H9 (cell line): Measurements from ENCODE around the gene ELOA2. TPM values are rescaled to one million over a fixed set of nuclear protein-coding genes. Genes with fewer than 3 reads are reported as not detected.
"Not testable (repeated sequence)": the region's sequence is repeated elsewhere in the genome, so short reads cannot be mapped to it uniquely, and the experiment has no call there.

Experiments used
- DNase-seq: peaks from one replicate; pipeline ENCODE4 v3.0.0-alpha.2; 2017
- H2AFZ ChIP-seq: one replicate; pipeline ENCODE4 v1.6.1; 2013; ENCODE audit warnings: mild to moderate bottlenecking, low read length, control low read depth, moderate library complexity
- H2AK5ac ChIP-seq: 2 replicates; pipeline ENCODE4 v1.6.1; 2013; ENCODE audit warnings: low read length, control low read depth, mixed read lengths; ENCODE audit not compliant: insufficient read length
- H2BK120ac ChIP-seq: one replicate; pipeline ENCODE4 v1.6.1; 2013; ENCODE audit warnings: low read depth, mild to moderate bottlenecking, low read length, control low read depth, inconsistent platforms; ENCODE audit not compliant: poor library complexity, severe bottlenecking
- H2BK12ac ChIP-seq: 2 replicates; pipeline ENCODE4 v1.6.1; 2013; ENCODE audit warnings: low read length, control low read depth, mixed read lengths, low read depth; ENCODE audit not compliant: insufficient read length
- H2BK15ac ChIP-seq: 2 replicates; pipeline ENCODE4 v1.6.1; 2013; ENCODE audit warnings: low read depth, low read length, control low read depth
- H2BK20ac ChIP-seq: one replicate; pipeline ENCODE4 v1.6.1; 2013; ENCODE audit warnings: low read depth, mild to moderate bottlenecking, low read length, control low read depth, inconsistent platforms; ENCODE audit not compliant: poor library complexity, severe bottlenecking
- H2BK5ac ChIP-seq: 2 replicates; pipeline ENCODE4 v1.6.1; 2013; ENCODE audit warnings: low read length, control low read depth, mixed read lengths; ENCODE audit not compliant: insufficient read length
- H3K14ac ChIP-seq: 2 replicates; pipeline ENCODE4 v1.6.1; 2013; ENCODE audit warnings: low read length, control low read depth; ENCODE audit not compliant: insufficient read depth
- H3K18ac ChIP-seq: 2 replicates; pipeline ENCODE4 v1.6.1; 2013; ENCODE audit warnings: low read depth, mild to moderate bottlenecking, mixed read lengths, low read length, control low read depth; ENCODE audit not compliant: insufficient read length
- H3K23ac ChIP-seq: 2 replicates; pipeline ENCODE4 v1.6.1; 2013; ENCODE audit warnings: low read length, control low read depth, mixed read lengths, low read depth; ENCODE audit not compliant: insufficient read length
- H3K23me2 ChIP-seq: 2 replicates; pipeline ENCODE4 v1.6.1; 2013; ENCODE audit warnings: low read depth, mild to moderate bottlenecking, mixed read lengths, low read length, control low read depth; ENCODE audit not compliant: insufficient read length, poor library complexity, severe bottlenecking
- H3K27ac ChIP-seq: 2 replicates; pipeline ENCODE4 v1.5.1; 2013; ENCODE audit warnings: low read length, control low read depth, mixed read lengths, low read depth; ENCODE audit not compliant: insufficient read length
- H3K27me3 ChIP-seq: 2 replicates; pipeline ENCODE4 v1.6.1; 2013; ENCODE audit warnings: low read length, control low read depth, inconsistent platforms; ENCODE audit not compliant: insufficient read depth
- H3K4ac ChIP-seq: 2 replicates; pipeline ENCODE4 v1.6.1; 2013; ENCODE audit warnings: low read depth, mild to moderate bottlenecking, control low read depth, inconsistent platforms, low read length, moderate library complexity
- H3K4me1 ChIP-seq: 2 replicates; pipeline ENCODE4 v1.6.1; 2013; ENCODE audit warnings: low read length, control low read depth, inconsistent platforms; ENCODE audit not compliant: insufficient read depth
- H3K4me2 ChIP-seq: 2 replicates; pipeline ENCODE4 v1.6.1; 2013; ENCODE audit warnings: low read length, control low read depth, mixed read lengths; ENCODE audit not compliant: insufficient read length, insufficient read depth
- H3K56ac ChIP-seq: 2 replicates; pipeline ENCODE4 v1.6.1; 2013; ENCODE audit warnings: low read depth, mild to moderate bottlenecking, mixed read lengths, low read length, control low read depth; ENCODE audit not compliant: insufficient read length
- H3K79me1 ChIP-seq: 2 replicates; pipeline ENCODE4 v1.6.1; 2013; ENCODE audit warnings: low read depth, mild to moderate bottlenecking, moderate library complexity, low read length, control low read depth, inconsistent platforms; ENCODE audit not compliant: insufficient read depth, poor library complexity, severe bottlenecking
- H3K79me2 ChIP-seq: 2 replicates; pipeline ENCODE4 v1.6.1; 2013; ENCODE audit warnings: low read length, control low read depth, inconsistent platforms; ENCODE audit not compliant: insufficient read depth
- H3K9ac ChIP-seq: 2 replicates; pipeline ENCODE4 v1.6.1; 2013; ENCODE audit warnings: low read length, control low read depth, mixed read lengths; ENCODE audit not compliant: insufficient read length; ENCODE audit errors: extremely low read depth
- H3K9me3 ChIP-seq: one replicate; pipeline ENCODE4 v1.6.1; 2013; ENCODE audit warnings: low read depth, low read length, inconsistent platforms; ENCODE audit not compliant: control insufficient read depth
- H3T11ph ChIP-seq: one replicate; pipeline ENCODE4 v1.6.1; 2013; ENCODE audit warnings: mild to moderate bottlenecking, low read length, control low read depth, inconsistent platforms
- H4K20me1 ChIP-seq: one replicate; pipeline ENCODE4 v1.6.1; 2013; ENCODE audit not compliant: control insufficient read depth, insufficient read length, insufficient read depth
- H4K5ac ChIP-seq: 2 replicates; pipeline ENCODE4 v1.6.1; 2013; ENCODE audit warnings: low read depth, mild to moderate bottlenecking, mixed read lengths, low read length, control low read depth; ENCODE audit not compliant: insufficient read length
- H4K8ac ChIP-seq: replicated peaks from 2 replicates; pipeline ENCODE4 v1.6.1; 2013; ENCODE audit warnings: low read length, control low read depth, mixed read lengths, low read depth; ENCODE audit not compliant: insufficient read length
- H4K91ac ChIP-seq: 2 replicates; pipeline ENCODE4 v1.6.1; 2013; ENCODE audit warnings: low read depth, mild to moderate bottlenecking, moderate library complexity, mixed read lengths, low read length, control low read depth; ENCODE audit not compliant: insufficient read length
- H3K27ac Mint-ChIP-seq, 3 experiments: 2 replicates in 2 of 3; 3 replicates in 1 of 3; pipeline ENCODE4 v1.8.0; 2020 to 2021; ENCODE audit warnings: mixed read lengths in 3 of 3, mild to moderate bottlenecking in 1 of 3, moderate library complexity in 1 of 3
- H3K27me3 Mint-ChIP-seq: 2 replicates; pipeline ENCODE4 v1.8.0; 2021; ENCODE audit warnings: low read depth, mild to moderate bottlenecking, moderate library complexity, mixed read lengths
- H3K36me3 Mint-ChIP-seq, 3 experiments: 2 replicates in 2 of 3; 3 replicates in 1 of 3; pipeline ENCODE4 v1.8.0; 2020 to 2021; ENCODE audit warnings: low read depth in 3 of 3, mixed read lengths in 3 of 3; ENCODE audit not compliant: insufficient read depth in 1 of 3
- H3K4me1 Mint-ChIP-seq, 2 experiments: 2 replicates each; pipeline ENCODE4 v1.8.0; 2020; ENCODE audit warnings: mixed read lengths in 2 of 2
- H3K4me3 Mint-ChIP-seq, 2 experiments: 2 replicates in 1 of 2; 3 replicates in 1 of 2; pipeline ENCODE4 v1.8.0; 2020 to 2021; ENCODE audit warnings: mild to moderate bottlenecking in 2 of 2, mixed read lengths in 2 of 2, moderate library complexity in 1 of 2
- H3K9me3 Mint-ChIP-seq, 2 experiments: 2 replicates in 1 of 2; 3 replicates in 1 of 2; pipeline ENCODE4 v1.8.0; 2020; ENCODE audit warnings: mild to moderate bottlenecking in 2 of 2, mixed read lengths in 2 of 2, moderate library complexity in 1 of 2
- WGBS: extraction: QIAGEN DNeasy Blood & Tissue Kit; methylation state at CpG from one replicate; pipeline ENCODE4 v1.1.7; 2013; ENCODE audit warnings: missing lambda C conversion rate, low lambda C conversion rate, mixed read lengths; ENCODE audit not compliant: insufficient read length; ENCODE audit errors: extremely low coverage; 5-methylcytosine and 5-hydroxymethylcytosine counted together
- total RNA-seq: library from RNA; stranded (reverse); gene quantifications from 2 replicates; pipeline ENCODE4 v1.2.1, GENCODE V29; 2021

ELOA2 gene
- total RNA-seq, 1 experiment from 2014 or later, result not detected

DNA sequence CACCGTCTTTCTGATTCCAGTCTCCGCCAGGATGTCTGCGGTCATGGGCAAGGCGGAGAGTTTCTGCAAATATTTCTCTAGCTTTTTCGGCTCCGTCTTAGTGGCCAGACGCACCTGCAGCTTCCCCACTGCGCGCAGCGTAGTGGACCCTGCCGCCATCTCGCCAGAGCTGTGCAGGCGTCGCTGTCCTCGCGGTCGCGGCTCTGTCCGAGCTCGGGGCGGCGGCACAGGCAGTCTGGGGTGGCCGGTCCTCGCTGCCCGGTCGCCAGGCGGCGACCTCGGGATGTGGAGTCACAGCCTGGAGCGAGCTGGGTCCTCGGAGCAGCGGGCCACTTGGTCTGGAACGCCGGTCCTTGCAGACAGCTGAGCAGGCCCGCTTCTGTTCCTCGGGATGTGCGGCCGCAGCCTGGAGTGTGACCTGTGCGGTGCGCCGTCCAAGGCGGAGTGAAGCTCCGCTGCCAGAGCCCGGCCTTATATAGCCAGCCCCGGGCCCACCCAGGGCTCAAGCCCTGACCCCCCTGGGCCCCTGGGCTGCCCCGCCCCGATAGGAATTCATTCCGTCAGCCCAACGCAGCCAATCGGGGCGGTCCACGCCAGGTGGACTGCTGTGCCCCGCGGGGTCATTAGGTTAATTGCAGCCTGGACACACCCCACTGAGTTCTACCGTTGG is 5.6 kb downstream of the ELOA2 start:
- not testable (repeated sequence) for H3K4me2 ChIP-seq, H3K18ac ChIP-seq, H3T11ph ChIP-seq, H2BK20ac ChIP-seq, H2BK5ac ChIP-seq, H3K4me3 Mint-ChIP-seq, H3K23ac ChIP-seq, H4K8ac ChIP-seq, H3K4ac ChIP-seq, H3K4me1 Mint-ChIP-seq, H2AFZ ChIP-seq, H3K79me1 ChIP-seq, DNase-seq, H4K20me1 ChIP-seq, H3K36me3 Mint-ChIP-seq, H3K56ac ChIP-seq, H3K23me2 ChIP-seq, H3K27ac ChIP-seq, H3K9me3 ChIP-seq, H4K5ac ChIP-seq, H3K27ac Mint-ChIP-seq, H2BK15ac ChIP-seq, H2BK120ac ChIP-seq, H3K14ac ChIP-seq, H3K4me1 ChIP-seq, H3K9ac ChIP-seq, H3K27me3 ChIP-seq, H3K79me2 ChIP-seq, H4K91ac ChIP-seq, H3K9me3 Mint-ChIP-seq, H2BK12ac ChIP-seq, H3K27me3 Mint-ChIP-seq, H2AK5ac ChIP-seq
- no CpG with 5 or more reads among the region's 55 CpGs for WGBS

DNA sequence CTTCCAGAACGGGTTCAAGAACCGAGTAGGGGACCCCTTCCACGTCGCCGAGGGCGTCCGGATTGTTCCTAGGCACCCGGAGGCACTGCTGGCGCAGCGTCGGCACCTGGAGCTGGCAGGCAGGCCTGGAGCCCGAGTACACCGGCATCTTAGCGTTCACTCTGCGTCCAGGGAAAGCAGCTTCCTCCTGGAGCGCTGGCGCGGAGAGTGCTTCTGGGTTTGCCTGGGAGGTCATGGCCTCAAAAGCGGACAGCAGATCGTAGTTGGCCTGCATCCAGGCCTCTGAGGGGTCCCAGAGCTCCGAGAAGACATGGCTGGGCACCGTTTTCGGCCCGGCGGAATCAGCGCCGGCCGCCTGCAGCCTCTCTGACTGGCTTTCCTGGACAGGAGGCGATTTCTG is 6.7 kb downstream of the ELOA2 start:
- not testable (repeated sequence) for H2AFZ ChIP-seq, H4K20me1 ChIP-seq, H4K8ac ChIP-seq, H3K18ac ChIP-seq, H3T11ph ChIP-seq, H3K23ac ChIP-seq, H3K27me3 ChIP-seq, H2BK20ac ChIP-seq, H2BK5ac ChIP-seq, H3K36me3 Mint-ChIP-seq, H3K9me3 Mint-ChIP-seq, H3K27me3 Mint-ChIP-seq, H4K5ac ChIP-seq, H3K79me2 ChIP-seq, H3K56ac ChIP-seq, H2BK120ac ChIP-seq, H3K27ac Mint-ChIP-seq, H3K23me2 ChIP-seq, H2BK12ac ChIP-seq, H2AK5ac ChIP-seq, H3K9ac ChIP-seq, H3K4me2 ChIP-seq, H3K14ac ChIP-seq, H3K79me1 ChIP-seq, H2BK15ac ChIP-seq, H3K9me3 ChIP-seq, H3K27ac ChIP-seq, H3K4ac ChIP-seq, DNase-seq, H3K4me1 ChIP-seq, H3K4me3 Mint-ChIP-seq, H4K91ac ChIP-seq, H3K4me1 Mint-ChIP-seq
- WGBS, result no CpG with 5 or more reads among the region's 29 CpGs
